ENCODE results near the gene PIP5K1B.

Gene PIP5K1B, protein sequence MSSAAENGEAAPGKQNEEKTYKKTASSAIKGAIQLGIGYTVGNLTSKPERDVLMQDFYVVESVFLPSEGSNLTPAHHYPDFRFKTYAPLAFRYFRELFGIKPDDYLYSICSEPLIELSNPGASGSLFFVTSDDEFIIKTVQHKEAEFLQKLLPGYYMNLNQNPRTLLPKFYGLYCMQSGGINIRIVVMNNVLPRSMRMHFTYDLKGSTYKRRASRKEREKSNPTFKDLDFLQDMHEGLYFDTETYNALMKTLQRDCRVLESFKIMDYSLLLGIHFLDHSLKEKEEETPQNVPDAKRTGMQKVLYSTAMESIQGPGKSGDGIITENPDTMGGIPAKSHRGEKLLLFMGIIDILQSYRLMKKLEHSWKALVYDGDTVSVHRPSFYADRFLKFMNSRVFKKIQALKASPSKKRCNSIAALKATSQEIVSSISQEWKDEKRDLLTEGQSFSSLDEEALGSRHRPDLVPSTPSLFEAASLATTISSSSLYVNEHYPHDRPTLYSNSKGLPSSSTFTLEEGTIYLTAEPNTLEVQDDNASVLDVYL

DNA sequence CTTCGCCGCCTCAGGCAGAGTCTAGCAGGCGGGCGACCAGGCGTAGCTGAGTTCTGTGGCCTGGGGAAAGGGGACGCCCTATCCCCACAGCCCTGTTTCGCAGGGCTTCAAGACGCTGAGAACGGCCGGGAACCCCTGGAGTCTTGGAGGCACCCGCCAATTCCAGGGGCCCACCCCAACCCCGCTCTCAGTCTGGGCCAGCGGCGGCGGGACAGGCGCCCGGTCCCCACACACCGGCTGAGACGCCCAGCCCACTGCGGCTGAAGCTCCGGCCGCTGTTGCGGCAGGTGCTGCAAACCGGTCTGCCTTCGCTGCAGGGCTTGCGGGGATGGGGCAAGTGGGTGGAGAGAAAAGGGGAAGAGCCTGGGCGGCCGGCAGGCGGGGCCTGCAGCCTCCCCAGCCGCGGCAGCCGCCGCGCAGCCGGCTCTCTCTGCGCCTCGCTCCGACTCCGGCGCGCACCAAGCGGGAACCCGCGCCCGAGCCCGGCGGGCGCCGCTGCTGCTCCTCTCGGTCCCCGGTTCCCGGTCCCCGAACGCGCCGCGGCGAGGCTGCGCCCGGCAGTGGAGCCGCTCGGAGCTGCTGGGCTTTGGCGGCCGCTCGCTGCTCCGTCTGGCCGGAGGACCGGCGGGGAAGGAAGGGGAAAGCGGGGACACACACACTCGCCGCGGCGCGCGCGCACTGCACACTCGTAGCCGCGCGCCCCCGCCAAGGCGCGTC is at the start of gene PIP5K1B:
Gene PIP5K1B (plus strand): TSS at position 427 of the 717 bp plus-strand sequence. CDS start 117,375 bp downstream, outside the sequence.
- TF ChIP-seq, protein P1, sequence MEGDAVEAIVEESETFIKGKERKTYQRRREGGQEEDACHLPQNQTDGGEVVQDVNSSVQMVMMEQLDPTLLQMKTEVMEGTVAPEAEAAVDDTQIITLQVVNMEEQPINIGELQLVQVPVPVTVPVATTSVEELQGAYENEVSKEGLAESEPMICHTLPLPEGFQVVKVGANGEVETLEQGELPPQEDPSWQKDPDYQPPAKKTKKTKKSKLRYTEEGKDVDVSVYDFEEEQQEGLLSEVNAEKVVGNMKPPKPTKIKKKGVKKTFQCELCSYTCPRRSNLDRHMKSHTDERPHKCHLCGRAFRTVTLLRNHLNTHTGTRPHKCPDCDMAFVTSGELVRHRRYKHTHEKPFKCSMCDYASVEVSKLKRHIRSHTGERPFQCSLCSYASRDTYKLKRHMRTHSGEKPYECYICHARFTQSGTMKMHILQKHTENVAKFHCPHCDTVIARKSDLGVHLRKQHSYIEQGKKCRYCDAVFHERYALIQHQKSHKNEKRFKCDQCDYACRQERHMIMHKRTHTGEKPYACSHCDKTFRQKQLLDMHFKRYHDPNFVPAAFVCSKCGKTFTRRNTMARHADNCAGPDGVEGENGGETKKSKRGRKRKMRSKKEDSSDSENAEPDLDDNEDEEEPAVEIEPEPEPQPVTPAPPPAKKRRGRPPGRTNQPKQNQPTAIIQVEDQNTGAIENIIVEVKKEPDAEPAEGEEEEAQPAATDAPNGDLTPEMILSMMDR (IDR thresholded peaks at IDR 0.05; ENCODE audit: insufficient read depth, low read depth, low read length, missing control alignments) = no peak
- H3K4me3 ChIP-seq (ENCODE audit: low read depth, low read length) = peak within 1 kb of the TSS; percentile 77

DNA sequence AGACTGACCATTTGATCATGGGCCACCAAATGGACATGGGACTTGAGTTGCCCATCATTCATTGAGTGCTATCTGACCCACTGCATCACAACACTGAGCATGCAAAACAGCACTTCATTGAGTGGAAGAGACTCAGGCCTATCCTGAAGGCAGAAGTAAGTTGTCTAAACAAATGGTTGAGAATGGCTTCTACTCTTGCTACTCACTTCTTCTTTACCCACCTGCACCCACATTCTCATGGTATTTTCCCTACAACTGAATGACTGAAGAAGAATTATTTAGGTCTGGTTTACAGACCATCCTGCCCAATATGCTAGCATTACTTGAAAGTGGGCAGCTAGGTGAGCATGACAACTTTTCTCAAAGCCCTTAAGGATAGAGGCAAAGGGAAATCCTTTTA is 41.0 kb upstream of the PIP5K1B start:
- TF ChIP-seq, protein P1 (IDR thresholded peaks at IDR 0.05; ENCODE audit: insufficient read depth, low read depth, low read length, missing control alignments) = no peak
- no peak for DNase-seq (ENCODE audit: low read depth)
- no peak overlapping the region for H3K4me3 ChIP-seq (ENCODE audit: low read depth, low read length)

More for the DNA sequence above, at the start of gene PIP5K1B:
- peak; percentile 93 for DNase-seq (ENCODE audit: low read depth)

DNA sequence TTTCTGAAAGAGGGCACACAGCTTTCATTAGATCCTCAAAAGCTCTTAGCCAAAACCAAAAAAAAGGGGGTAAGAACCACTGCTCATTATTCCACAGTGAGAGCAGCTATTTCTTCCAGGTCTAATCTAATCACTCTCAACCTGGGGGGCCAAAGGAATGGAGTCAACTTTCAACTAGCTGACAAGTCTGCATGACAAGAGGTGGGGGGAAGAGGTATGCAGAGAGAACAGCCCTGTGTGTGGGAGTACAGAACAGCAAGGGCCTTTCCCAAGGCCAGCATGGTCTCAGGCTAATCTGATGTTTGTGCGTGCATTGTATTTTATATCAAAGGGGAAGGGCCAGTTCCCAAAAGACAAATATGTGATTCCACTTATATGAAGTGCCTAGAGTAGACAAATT is 36.9 kb upstream of the PIP5K1B start:
- no peak overlapping the region for H3K4me3 ChIP-seq (ENCODE audit: low read depth, low read length)
- TF ChIP-seq, protein P1 (IDR thresholded peaks at IDR 0.05; ENCODE audit: insufficient read depth, low read depth, low read length, missing control alignments) = no peak
- DNase-seq (ENCODE audit: low read depth) = no peak

DNA sequence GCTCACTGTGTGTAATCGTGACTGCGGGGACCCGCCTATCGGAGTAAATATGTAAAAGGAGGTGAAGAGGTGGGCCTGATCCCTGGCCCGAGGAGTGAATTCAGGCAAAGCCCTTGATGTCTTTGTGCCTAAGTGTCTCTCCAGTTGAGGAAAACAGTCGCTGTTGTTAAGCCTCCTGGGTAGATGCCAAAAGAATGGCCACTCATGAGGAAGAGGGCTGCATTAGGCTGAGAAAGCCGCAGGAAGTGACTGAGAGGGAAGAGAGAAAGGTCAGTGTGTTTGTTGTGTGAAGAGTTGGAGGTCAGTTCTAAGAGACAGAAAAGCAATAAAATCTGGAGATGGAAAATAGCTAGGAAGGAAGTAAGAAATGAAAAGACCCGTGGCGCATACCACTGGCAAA is 35.8 kb upstream of the PIP5K1B start:
- H3K4me3 ChIP-seq (ENCODE audit: low read depth, low read length) = no peak overlapping the region
- DNase-seq (ENCODE audit: low read depth) = no peak
- TF ChIP-seq, protein P1 (IDR thresholded peaks at IDR 0.05; ENCODE audit: insufficient read depth, low read depth, low read length, missing control alignments) = no peak

DNA sequence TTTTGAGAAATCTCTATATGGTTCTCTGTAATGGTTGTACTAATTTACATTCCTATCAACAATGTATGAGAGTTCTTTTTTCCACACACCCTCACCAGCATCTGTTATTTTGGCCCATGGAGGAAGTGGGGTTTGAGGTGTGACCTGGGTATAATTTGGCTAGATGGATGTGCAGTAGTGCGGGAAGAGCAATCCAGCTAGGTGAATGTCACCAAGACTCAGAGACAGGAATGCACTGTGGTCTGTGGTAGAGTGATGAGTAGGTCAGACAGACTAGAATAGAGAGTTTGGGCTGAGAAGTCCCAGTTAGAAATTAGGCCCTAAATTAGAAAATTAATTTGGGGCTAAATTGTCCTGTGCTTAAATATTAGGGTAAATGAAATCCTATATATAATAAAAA is 32.8 kb upstream of the PIP5K1B start:
- TF ChIP-seq, protein P1 (IDR thresholded peaks at IDR 0.05; ENCODE audit: insufficient read depth, low read depth, low read length, missing control alignments) = no peak
- no peak for DNase-seq (ENCODE audit: low read depth)
- H3K4me3 ChIP-seq (ENCODE audit: low read depth, low read length) = no peak overlapping the region

DNA sequence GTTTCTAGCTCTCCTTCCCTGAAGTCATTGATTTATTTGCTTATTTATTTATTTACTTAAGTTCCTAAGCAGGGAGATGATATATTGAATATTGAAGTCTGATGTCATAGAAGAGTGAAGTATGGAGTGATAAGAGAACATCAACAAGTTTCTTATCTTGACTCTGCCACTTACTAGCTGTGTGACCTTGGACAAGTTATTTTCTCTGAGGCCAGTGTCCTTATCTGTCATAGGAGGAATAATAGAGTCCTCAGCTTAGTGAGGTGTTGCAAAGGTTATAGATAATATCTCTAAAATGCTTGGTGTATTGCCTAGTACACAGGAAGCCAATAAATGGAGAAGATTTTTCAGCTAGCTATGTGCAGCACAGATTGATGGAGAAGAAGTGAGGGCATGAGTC is 32.4 kb upstream of the PIP5K1B start:
- DNase-seq (ENCODE audit: low read depth) = no peak
- TF ChIP-seq, protein P1 (IDR thresholded peaks at IDR 0.05; ENCODE audit: insufficient read depth, low read depth, low read length, missing control alignments) = no peak
- H3K4me3 ChIP-seq (ENCODE audit: low read depth, low read length) = no peak overlapping the region

All from GM12865 (cell line).